Measurements from ENCODE around the gene MRPL34. TPM values are rescaled to one million over a fixed set of nuclear protein-coding genes. Genes with fewer than 3 reads are reported as not detected.

The MRPL34 gene
- total and polyA plus RNA-seq, 9 of the 15 experiments (the other 6 are each of a cell fraction or from before 2014, with no cell fraction given) = 11.5 to 256 (median 72.5) TPM

DNA sequence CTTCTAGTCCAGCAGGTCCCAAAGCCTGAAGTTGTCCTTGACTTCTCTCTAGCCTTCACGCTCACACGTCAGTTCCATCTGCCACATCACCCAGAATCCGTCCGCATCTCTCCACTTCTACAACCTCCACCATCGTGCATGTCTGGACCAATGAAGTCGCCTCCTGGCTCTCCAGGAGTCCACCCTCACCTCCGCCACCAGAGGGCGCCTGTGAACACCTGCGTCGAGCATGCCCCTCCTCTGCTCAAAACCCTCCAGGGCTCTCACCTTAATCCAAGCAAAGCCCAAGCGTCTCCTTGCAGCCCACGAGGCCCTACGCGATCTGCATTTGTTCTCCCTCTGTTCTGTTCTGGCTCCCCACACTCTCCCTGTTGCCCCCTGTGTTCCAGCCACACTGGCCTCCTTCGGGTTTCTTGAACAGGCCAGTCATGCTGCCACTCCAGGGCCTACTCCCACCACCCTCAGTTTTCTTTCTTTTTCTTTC lies 44.8 kb upstream of the MRPL34 start (continued):
- TF ChIP-seq CCAR2 (IDR thresholded peaks at IDR 0.05; ENCODE audit: low read depth, low read length) (no peak), SMAD2 (IDR thresholded peaks at IDR 0.05; ENCODE audit: low read depth, low read length) (no peak), ZNF217 (CRISPR knock-in tag; IDR thresholded peaks at IDR 0.05) (no peak), ZNF584 (CRISPR knock-in tag; IDR thresholded peaks at IDR 0.05; ENCODE audit: low read depth) (no peak), ELF1 (tag; IDR thresholded peaks at IDR 0.05) (no peak), CREM (IDR thresholded peaks at IDR 0.05; ENCODE audit: low read depth) (peak; percentile 87), EGR1 (conservative IDR thresholded peaks at IDR 0.05) (no peak), CBX8 (IDR thresholded peaks at IDR 0.05; ENCODE audit: borderline replicate concordance, extremely low read depth, low read depth, low read length, poor library complexity, severe bottlenecking) (no peak), NFRKB (IDR thresholded peaks at IDR 0.05; ENCODE audit: low read depth) (no peak), NBN (IDR thresholded peaks at IDR 0.05; ENCODE audit: low read depth) (0 out of 2 replicates have a peak, but pooled peaks have one; percentile 81)
- TF ChIP-seq, protein P1, sequence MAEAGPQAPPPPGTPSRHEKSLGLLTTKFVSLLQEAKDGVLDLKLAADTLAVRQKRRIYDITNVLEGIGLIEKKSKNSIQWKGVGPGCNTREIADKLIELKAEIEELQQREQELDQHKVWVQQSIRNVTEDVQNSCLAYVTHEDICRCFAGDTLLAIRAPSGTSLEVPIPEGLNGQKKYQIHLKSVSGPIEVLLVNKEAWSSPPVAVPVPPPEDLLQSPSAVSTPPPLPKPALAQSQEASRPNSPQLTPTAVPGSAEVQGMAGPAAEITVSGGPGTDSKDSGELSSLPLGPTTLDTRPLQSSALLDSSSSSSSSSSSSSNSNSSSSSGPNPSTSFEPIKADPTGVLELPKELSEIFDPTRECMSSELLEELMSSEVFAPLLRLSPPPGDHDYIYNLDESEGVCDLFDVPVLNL (CRISPR knock-in tag; IDR thresholded peaks at IDR 0.05; ENCODE audit: low read depth) = no peak
- TF ChIP-seq, protein P2, sequence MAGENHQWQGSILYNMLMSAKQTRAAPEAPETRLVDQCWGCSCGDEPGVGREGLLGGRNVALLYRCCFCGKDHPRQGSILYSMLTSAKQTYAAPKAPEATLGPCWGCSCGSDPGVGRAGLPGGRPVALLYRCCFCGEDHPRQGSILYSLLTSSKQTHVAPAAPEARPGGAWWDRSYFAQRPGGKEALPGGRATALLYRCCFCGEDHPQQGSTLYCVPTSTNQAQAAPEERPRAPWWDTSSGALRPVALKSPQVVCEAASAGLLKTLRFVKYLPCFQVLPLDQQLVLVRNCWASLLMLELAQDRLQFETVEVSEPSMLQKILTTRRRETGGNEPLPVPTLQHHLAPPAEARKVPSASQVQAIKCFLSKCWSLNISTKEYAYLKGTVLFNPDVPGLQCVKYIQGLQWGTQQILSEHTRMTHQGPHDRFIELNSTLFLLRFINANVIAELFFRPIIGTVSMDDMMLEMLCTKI (IDR thresholded peaks at IDR 0.05; ENCODE audit: partially characterized antibody) = no peak
- TF ChIP-seq, protein P3, sequence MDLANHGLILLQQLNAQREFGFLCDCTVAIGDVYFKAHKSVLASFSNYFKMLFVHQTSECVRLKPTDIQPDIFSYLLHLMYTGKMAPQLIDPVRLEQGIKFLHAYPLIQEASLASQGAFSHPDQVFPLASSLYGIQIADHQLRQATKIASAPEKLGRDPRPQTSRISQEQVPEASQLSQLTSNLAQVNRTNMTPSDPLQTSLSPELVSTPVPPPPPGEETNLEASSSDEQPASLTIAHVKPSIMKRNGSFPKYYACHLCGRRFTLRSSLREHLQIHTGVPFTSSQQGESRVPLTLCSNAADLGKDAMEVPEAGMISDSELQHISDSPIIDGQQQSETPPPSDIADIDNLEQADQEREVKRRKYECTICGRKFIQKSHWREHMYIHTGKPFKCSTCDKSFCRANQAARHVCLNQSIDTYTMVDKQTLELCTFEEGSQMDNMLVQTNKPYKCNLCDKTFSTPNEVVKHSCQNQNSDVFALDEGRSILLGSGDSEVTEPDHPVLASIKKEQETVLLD (IDR thresholded peaks at IDR 0.05) = peak; percentile 54; the same call in 1 of the 2 replicates
- TF ChIP-seq, protein P4, sequence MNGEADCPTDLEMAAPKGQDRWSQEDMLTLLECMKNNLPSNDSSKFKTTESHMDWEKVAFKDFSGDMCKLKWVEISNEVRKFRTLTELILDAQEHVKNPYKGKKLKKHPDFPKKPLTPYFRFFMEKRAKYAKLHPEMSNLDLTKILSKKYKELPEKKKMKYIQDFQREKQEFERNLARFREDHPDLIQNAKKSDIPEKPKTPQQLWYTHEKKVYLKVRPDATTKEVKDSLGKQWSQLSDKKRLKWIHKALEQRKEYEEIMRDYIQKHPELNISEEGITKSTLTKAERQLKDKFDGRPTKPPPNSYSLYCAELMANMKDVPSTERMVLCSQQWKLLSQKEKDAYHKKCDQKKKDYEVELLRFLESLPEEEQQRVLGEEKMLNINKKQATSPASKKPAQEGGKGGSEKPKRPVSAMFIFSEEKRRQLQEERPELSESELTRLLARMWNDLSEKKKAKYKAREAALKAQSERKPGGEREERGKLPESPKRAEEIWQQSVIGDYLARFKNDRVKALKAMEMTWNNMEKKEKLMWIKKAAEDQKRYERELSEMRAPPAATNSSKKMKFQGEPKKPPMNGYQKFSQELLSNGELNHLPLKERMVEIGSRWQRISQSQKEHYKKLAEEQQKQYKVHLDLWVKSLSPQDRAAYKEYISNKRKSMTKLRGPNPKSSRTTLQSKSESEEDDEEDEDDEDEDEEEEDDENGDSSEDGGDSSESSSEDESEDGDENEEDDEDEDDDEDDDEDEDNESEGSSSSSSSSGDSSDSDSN (IDR thresholded peaks at IDR 0.05; ENCODE audit: borderline replicate concordance in 1 of 2, low read depth in 2 of 2, low read length in 2 of 2) = no peak
- TF ChIP-seq, protein P5, sequence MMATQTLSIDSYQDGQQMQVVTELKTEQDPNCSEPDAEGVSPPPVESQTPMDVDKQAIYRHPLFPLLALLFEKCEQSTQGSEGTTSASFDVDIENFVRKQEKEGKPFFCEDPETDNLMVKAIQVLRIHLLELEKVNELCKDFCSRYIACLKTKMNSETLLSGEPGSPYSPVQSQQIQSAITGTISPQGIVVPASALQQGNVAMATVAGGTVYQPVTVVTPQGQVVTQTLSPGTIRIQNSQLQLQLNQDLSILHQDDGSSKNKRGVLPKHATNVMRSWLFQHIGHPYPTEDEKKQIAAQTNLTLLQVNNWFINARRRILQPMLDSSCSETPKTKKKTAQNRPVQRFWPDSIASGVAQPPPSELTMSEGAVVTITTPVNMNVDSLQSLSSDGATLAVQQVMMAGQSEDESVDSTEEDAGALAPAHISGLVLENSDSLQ (IDR thresholded peaks at IDR 0.05) = 0 out of 2 replicates have a peak, but pooled peaks have one; percentile 25
- TF ChIP-seq, protein P6, sequence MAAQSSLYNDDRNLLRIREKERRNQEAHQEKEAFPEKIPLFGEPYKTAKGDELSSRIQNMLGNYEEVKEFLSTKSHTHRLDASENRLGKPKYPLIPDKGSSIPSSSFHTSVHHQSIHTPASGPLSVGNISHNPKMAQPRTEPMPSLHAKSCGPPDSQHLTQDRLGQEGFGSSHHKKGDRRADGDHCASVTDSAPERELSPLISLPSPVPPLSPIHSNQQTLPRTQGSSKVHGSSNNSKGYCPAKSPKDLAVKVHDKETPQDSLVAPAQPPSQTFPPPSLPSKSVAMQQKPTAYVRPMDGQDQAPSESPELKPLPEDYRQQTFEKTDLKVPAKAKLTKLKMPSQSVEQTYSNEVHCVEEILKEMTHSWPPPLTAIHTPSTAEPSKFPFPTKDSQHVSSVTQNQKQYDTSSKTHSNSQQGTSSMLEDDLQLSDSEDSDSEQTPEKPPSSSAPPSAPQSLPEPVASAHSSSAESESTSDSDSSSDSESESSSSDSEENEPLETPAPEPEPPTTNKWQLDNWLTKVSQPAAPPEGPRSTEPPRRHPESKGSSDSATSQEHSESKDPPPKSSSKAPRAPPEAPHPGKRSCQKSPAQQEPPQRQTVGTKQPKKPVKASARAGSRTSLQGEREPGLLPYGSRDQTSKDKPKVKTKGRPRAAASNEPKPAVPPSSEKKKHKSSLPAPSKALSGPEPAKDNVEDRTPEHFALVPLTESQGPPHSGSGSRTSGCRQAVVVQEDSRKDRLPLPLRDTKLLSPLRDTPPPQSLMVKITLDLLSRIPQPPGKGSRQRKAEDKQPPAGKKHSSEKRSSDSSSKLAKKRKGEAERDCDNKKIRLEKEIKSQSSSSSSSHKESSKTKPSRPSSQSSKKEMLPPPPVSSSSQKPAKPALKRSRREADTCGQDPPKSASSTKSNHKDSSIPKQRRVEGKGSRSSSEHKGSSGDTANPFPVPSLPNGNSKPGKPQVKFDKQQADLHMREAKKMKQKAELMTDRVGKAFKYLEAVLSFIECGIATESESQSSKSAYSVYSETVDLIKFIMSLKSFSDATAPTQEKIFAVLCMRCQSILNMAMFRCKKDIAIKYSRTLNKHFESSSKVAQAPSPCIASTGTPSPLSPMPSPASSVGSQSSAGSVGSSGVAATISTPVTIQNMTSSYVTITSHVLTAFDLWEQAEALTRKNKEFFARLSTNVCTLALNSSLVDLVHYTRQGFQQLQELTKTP (IDR thresholded peaks at IDR 0.05; ENCODE audit: low read depth in 1 of 2, partially characterized antibody in 2 of 2) = peak in 1 of 2 experiments; percentile 63

All from K562 (cell line).